ENCODE data around the gene ZFAND6. TPM values are rescaled to one million over a fixed set of nuclear protein-coding genes. Genes with fewer than 3 reads are reported as not detected.

ZFAND6 gene
- total RNA-seq, 1 experiment from 2014 or later: 89.7 TPM

DNA sequence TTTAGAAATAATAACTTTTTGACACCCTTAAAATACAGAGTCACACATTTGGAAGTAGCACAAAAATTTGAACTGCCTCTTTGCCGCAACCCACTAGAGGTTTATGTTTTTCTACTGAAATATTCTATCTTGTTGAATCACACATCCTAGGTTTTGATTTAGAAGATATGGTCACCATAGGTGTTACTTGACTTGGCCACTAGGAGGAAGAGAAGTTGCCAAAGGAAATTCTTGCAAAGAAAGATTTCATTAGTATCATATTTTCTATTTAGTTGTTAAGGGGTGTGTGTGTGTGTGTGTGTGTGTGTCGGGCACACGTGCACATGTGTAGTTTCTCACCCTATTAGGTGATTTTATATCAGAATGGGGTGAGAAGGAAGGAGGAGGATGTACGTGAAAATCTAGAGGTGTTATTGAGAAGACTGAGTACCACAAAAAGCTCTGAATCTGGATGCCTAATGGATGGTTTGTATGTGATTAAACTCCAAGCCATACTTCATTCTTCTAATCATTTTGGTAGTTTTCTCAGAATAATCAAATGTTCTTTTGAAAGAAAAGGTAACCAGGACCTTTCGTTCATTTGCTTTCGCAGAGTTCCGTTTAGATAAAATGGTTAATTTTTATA lies 31.5 kb downstream of the ZFAND6 start:
- H3K4me1 Mint-ChIP-seq: peaks cover 12 to 20% of the 10 kb centered on the region in 2 experiments
- H3K18ac ChIP-seq (ENCODE audit: insufficient read length, low read depth, low read length): no peak overlapping the region
- no peaks in the 10 kb centered on the region for H3K9me3 Mint-ChIP-seq
- H2BK20ac ChIP-seq (ENCODE audit: low read depth, low read length, poor library complexity, severe bottlenecking): no peak overlapping the region
- no peak overlapping the region for H3K27ac ChIP-seq (ENCODE audit: insufficient read length, low read depth, low read length)
- no peak overlapping the region for H2BK120ac ChIP-seq (ENCODE audit: low read depth, low read length, poor library complexity, severe bottlenecking)
- H3K4me1 ChIP-seq (ENCODE audit: insufficient read depth, low read length): no peaks in the 10 kb centered on the region
- H2BK12ac ChIP-seq (ENCODE audit: insufficient read length, low read depth, low read length): no peak overlapping the region
- H3K79me1 ChIP-seq (ENCODE audit: insufficient read depth, low read depth, low read length, poor library complexity, severe bottlenecking): peaks cover 2% of the 10 kb centered on the region
- H3K27me3 ChIP-seq (ENCODE audit: insufficient read depth, low read length): no peaks in the 10 kb centered on the region
- H4K8ac ChIP-seq (replicated peaks; ENCODE audit: insufficient read length, low read depth, low read length): no peak overlapping the region
- no peak overlapping the region for H3K4me2 ChIP-seq (ENCODE audit: insufficient read depth, insufficient read length, low read length)
- DNase-seq: no peak
- WGBS (ENCODE audit: extremely low coverage, insufficient read length, low lambda C conversion rate): no CpG with 5 or more reads among the region's 7 CpGs
- no peak overlapping the region for H2AFZ ChIP-seq (ENCODE audit: low read length)
- no peak overlapping the region for H3K9ac ChIP-seq (ENCODE audit: extremely low read depth, insufficient read length, low read length)
- H4K91ac ChIP-seq (ENCODE audit: insufficient read length, low read depth, low read length): no peak overlapping the region
- H3K23ac ChIP-seq (ENCODE audit: insufficient read length, low read depth, low read length): no peak overlapping the region
- H3K4ac ChIP-seq (ENCODE audit: low read depth, low read length): no peak overlapping the region
- TF ChIP-seq CTCF (conservative IDR thresholded peaks at IDR 0.05): peak; percentile 60
- H3K27me3 Mint-ChIP-seq (ENCODE audit: low read depth): no peaks in the 10 kb centered on the region
- H2BK5ac ChIP-seq (ENCODE audit: insufficient read length, low read length): no peak overlapping the region
- no peak overlapping the region for H3K4me3 Mint-ChIP-seq
- H3K27ac Mint-ChIP-seq: peak overlapping the region in 2 of 3 experiments; percentile 46 to 67; a peak in 3 of 7 replicates
- peaks cover 0 to 10% (median 8%) of the 10 kb centered on the region in 3 experiments; a peak in 4 of 7 replicates for H3K36me3 Mint-ChIP-seq (ENCODE audit: insufficient read depth in 1 of 3, low read depth in 3 of 3)
- H3K79me2 ChIP-seq (ENCODE audit: insufficient read depth, low read length): peaks cover 23% of the 10 kb centered on the region; the same call in 1 of the 2 replicates
- H3K14ac ChIP-seq (ENCODE audit: insufficient read depth, low read length): no peak overlapping the region
- no peak overlapping the region for H3K56ac ChIP-seq (ENCODE audit: insufficient read length, low read depth, low read length)
- H2AK5ac ChIP-seq (ENCODE audit: insufficient read length, low read length): no peak overlapping the region
- no peaks in the 10 kb centered on the region for H4K20me1 ChIP-seq (ENCODE audit: control insufficient read depth, insufficient read depth, insufficient read length)
- no peaks in the 10 kb centered on the region for H3K23me2 ChIP-seq (ENCODE audit: insufficient read length, low read depth, low read length, poor library complexity, severe bottlenecking)
- no peaks in the 10 kb centered on the region for H3K9me3 ChIP-seq (ENCODE audit: control insufficient read depth, low read depth, low read length)
- H2BK15ac ChIP-seq (ENCODE audit: low read depth, low read length): no peak overlapping the region
- no peak overlapping the region for H3T11ph ChIP-seq (ENCODE audit: low read length)
- no peak overlapping the region for H4K5ac ChIP-seq (ENCODE audit: insufficient read length, low read depth, low read length)

Measured in H9 (cell line).